GM21786 (cell line): ENCODE results near the gene TUBG1.
A peak's percentile ranks its signal among the peaks of the same experiment; 100 is the strongest.
"Not testable (repeated sequence)": the region's sequence is repeated elsewhere in the genome, so short reads cannot be mapped to it uniquely, and the experiment has no call there.

ENCODE experiments used
- ATAC-seq: cut with Tn5 transposase; IDR thresholded peaks from one replicate; pipeline ENCODE4 v1.9.1; 2021; ENCODE audit not compliant: unreplicated experiment

Gene TUBG1

DNA sequence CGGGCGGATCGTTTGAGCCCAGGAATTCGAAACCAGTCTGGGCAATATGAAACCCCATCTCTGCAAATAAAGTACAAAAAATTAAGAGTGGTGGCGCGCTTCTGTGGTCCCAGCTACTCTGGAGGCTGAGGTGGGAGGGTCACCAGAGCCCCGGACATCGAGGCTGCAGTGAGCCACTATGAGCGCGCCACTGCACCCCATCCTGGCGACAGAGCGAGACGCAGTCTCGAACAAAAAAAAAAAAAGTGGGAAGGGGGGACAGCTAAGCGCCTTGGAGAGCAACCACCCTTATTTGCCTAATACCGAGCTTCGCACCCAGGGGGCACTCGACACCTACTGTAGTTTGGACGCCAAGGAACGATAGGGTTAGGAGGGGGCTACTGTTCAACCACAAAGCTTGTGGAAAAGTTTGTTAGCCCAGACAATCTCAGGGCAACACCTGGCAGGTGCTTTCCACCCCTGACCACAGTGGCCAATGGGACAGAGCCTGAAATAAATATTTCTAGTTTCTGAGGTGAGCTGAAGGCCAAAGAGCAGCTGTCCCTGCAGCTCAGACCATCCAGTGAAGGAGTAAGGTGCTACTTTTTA, 31.1 kb upstream of the TUBG1 start:
- peak; percentile 49 for ATAC-seq

GRCh38 chr17:42579794-42580551, 29.5 kb upstream of the TUBG1 start:
- ATAC-seq = no peak

GRCh38 chr17:42581744-42582270, 27.7 kb upstream of the TUBG1 start:
- ATAC-seq = no peak

GRCh38 chr17:42584880-42585279, 24.6 kb upstream of the TUBG1 start:
- ATAC-seq = no peak

DNA sequence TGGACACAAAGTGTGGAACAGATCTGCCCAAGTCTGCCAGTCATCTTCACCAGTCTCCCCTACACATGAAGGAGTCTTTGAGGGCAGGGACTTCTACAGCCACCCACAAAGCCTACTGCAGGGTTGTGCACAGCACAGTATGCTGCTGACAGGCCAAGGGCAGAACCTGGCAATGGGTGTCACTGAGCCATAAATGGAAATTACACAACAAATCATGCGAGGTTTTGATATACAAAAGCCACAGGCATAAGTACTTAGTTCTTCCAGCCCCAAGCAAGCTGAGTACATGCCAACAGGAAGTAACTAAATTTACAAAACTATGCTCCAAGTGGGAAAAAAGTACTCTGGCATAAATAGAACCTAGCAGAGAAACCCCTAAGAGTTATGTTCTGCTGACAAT, 24.1 kb upstream of the TUBG1 start:
- no peak for ATAC-seq

GRCh38 chr17:42586514-42587230, 22.8 kb upstream of the TUBG1 start:
- ATAC-seq = no peak

GRCh38 chr17:42590886-42591285, 18.6 kb upstream of the TUBG1 start:
- ATAC-seq = no peak

- no peak for ATAC-seq
Observed at GRCh38 chr17:42591411-42591810, 18.1 kb upstream of the TUBG1 start.

- ATAC-seq = no peak
Observed at GRCh38 chr17:42596386-42596785, 13.1 kb upstream of the TUBG1 start.

DNA sequence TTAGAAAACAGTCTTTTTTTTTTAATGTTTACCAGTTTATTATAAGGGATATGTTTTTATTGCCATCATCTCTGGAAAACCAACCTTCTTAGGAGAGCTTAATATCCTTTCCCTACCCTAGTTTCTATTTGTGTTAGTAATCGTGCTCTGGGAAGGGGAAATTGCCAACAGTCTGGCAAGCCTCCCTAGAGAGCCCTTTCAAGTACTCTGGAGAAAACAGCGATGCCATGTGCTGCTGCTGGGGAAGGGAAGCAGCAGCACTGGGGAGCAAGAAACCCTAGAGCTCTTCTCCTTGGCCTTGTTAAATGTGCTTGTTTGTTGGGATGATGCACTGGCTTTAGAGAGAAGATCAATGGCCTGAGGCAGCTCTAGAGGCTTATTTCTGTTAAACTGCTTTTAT, 10.6 kb upstream of the TUBG1 start:
- ATAC-seq = no peak

GRCh38 chr17:42603318-42603717, 6.2 kb upstream of the TUBG1 start:
- no peak for ATAC-seq

GRCh38 chr17:42607769-42608168, 1.7 kb upstream of the TUBG1 start:
- no peak for ATAC-seq

GRCh38 chr17:42608305-42609181, 940 bp upstream of the TUBG1 start:
- ATAC-seq = peak; percentile 25

GRCh38 chr17:42609814-42610801, 625 bp downstream of the TUBG1 start:
- not testable (repeated sequence) for ATAC-seq

- ATAC-seq = no peak
Observed at GRCh38 chr17:42612013-42612412, 2.5 kb downstream of the TUBG1 start.

DNA sequence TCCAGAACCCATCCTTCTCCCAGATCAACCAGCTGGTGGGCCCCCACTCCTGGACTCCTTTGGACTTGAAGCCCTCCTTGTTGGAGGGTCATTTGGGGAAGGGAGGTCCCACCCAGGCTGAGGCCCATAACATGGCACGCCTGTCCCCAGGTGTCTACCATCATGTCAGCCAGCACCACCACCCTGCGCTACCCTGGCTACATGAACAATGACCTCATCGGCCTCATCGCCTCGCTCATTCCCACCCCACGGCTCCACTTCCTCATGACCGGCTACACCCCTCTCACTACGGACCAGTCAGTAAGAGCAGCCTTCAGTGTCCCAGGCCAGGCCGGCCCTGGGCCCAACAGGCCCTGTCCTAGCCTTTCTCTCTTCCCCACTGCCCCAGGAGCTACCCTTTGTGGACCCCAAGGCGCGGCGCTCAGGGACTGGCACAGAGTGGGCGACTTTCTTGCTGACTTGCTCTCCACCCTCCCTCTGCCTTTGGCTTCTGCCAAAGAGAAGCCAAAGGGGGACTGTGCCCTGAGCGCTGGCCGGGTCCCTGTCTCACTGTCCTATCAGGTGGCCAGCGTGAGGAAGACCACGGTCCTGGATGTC, 4.3 kb downstream of the TUBG1 start:
- no peak for ATAC-seq

DNA sequence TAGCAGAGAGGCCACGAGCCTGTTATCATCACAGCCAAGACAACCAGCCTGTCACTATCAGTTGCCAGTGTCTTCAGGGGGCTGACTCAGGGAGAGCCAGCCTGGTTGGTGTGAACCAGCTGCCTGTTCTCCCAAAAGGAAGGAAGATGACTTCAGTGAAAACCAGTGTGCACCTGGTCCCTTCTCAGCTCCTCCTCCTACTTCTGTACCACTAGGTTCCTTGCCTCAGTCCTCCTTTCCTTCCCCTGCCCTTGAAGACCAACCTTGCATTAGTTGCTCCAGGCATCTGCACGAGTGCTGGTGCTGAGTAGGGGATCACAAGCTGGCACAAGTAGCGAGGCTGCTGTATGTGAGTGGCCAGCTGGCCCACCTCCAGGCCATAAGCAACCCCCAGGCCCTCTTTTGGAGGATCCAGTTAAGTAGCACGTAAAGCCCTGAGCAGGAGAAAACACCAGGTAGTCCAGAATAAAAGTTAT, 8.5 kb downstream of the TUBG1 start:
- no peak for ATAC-seq

DNA sequence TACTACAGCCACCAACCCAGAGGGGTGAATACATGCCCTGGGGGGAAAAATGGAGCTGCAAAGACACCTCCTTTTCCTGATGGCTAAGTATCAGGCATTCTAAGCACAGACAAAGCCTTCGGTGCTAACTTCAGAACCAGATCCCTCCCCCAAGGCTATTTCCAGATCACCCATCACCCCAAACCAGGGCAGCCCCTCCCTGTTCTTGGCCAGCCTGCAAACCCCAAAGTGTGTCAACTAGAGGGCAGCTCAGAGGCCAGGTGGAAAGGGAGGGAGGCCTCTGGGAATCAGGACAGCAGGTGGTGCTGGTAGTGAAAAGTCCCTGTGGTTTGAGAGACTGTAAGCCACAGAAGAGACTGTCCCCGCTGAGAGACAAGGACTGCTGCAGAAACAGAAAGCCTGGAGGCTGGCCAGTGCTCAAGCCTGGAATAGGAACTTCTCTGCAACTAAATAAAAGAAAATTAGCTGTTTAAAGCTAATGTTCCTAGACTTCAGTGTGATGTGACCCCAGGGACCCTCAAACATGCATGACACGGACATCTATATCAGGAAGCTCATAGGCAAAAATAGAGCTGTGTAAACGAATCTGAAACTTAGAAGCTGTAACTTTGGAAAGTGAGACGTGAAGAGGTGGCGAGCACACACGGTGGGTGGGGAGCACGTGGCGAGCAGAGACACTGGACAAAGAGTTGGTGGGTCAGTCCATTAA, 9.1 kb downstream of the TUBG1 start:
- ATAC-seq = peak; percentile 65

DNA sequence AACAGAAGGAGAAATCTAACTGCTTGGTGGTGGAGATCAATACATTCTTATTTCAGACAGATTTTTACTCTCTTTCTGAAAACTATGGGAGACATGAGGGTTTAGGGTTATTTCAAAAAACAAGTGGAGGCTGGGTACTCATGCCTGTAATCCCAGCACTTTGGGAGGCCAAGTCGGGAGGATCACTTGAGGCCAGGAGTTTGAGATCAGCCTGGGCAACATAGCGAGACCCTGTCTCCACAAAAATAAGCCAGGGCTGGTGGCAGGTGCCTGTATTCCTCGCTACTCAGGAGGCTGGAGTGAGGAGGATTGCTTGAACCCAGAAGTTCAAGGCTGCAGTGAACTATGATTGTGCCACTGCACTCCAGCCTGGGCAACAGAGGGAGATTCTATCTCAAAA, 12.5 kb downstream of the TUBG1 start:
- not testable (repeated sequence) for ATAC-seq
